ENCODE data around the gene FGF4. TPM values are rescaled to one million over a fixed set of nuclear protein-coding genes. Genes with fewer than 3 reads are reported as not detected.

FGF4 gene, protein sequence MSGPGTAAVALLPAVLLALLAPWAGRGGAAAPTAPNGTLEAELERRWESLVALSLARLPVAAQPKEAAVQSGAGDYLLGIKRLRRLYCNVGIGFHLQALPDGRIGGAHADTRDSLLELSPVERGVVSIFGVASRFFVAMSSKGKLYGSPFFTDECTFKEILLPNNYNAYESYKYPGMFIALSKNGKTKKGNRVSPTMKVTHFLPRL
- total RNA-seq (2014; rRNA removed; shearing (Covaris generic)) (not detected in 2 replicates), total RNA-seq (2022) (not detected in 2 replicates), Bru-seq, nascent RNA (not detected), BruChase-seq, experiment 1, labeled RNA remaining after a 6-hour chase (not detected), BruChase-seq, experiment 2, labeled RNA remaining after a 2-hour chase (not detected)
- long read RNA-seq = 0 reads

DNA sequence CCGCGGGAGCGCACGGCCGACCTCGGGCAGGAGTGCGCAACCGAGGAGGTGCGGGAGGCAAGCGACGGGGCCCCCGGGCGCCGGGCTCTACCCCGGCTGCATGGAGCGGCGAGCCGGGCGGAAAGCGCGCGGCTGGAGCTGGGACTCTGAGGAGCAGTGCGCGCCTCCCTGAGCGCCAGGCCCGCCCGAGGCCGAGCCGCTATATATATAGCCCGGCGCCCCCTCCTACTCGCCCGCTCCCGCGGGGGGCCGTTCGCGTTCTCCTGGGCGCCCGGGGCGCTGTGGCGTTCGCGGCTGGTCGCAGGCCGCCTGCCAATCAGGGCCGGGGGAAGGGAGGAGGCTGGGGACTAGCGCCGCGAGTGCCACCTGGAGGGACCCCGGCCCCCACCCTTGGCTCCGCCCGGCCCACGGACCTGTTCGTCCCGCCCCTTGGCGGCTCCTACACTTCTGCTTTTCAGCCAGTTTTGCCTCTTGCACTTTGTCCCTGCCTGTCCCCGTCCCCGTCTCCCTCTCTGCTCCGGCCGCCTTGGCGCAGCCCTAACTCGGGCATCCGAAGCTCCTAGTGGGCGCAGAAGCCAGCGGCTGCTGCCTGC, at the start of gene FGF4:
Gene FGF4, minus strand, starts transcription at position 179 of the 593 bp plus-strand sequence. CDS start 257 bp downstream, outside the sequence.
- H3K4me3 ChIP-seq (ENCODE audit: low read depth, low read length, poor library complexity, severe bottlenecking) = no peak within 1 kb of the TSS
- no peak within 1 kb of the TSS for H3K27ac ChIP-seq (ENCODE audit: low read depth, low read length, poor library complexity, severe bottlenecking)
- ChIA-PET CTCF (ENCODE audit: unreplicated experiment) (no interaction called here), POLR2A (no interaction called here)
- H2AFZ ChIP-seq (ENCODE audit: low read length) = no peak within 1 kb of the TSS
- no peaks in the 10 kb centered on the region for H3K79me2 ChIP-seq (ENCODE audit: insufficient read depth, low read depth, low read length)
- no TSS peak for BruUV-seq (replicated peaks)
- no peak for DNase-seq (ENCODE audit: low spot score)
- intact Hi-C loops (cut with micrococcal nuclease; ENCODE audit: unreplicated experiment) = no loop called here
- no peak within 1 kb of the TSS for H3K4me2 ChIP-seq (ENCODE audit: low read length)
- no peak for TF ChIP-seq EZH2phosphoT487 (IDR thresholded peaks at IDR 0.05; ENCODE audit: borderline replicate concordance, low read depth, low read length)
- TF ChIP-seq CTCF (conservative IDR thresholded peaks at IDR 0.05; ENCODE audit: low read length) = no peak
- H3K9me3 ChIP-seq (ENCODE audit: low read length) = no peaks in the 10 kb centered on the region
- no peaks in the 10 kb centered on the region for H3K36me3 ChIP-seq (ENCODE audit: insufficient read depth, low read length)
- H4K20me1 ChIP-seq (ENCODE audit: insufficient read depth, low read length) = no peaks in the 10 kb centered on the region
- H3K9me2 ChIP-seq (ENCODE audit: insufficient read depth, low read length) = no peaks in the 10 kb centered on the region
- H3K4me1 ChIP-seq (ENCODE audit: insufficient read depth, low read length, poor library complexity, severe bottlenecking) = no peaks in the 10 kb centered on the region

DNA sequence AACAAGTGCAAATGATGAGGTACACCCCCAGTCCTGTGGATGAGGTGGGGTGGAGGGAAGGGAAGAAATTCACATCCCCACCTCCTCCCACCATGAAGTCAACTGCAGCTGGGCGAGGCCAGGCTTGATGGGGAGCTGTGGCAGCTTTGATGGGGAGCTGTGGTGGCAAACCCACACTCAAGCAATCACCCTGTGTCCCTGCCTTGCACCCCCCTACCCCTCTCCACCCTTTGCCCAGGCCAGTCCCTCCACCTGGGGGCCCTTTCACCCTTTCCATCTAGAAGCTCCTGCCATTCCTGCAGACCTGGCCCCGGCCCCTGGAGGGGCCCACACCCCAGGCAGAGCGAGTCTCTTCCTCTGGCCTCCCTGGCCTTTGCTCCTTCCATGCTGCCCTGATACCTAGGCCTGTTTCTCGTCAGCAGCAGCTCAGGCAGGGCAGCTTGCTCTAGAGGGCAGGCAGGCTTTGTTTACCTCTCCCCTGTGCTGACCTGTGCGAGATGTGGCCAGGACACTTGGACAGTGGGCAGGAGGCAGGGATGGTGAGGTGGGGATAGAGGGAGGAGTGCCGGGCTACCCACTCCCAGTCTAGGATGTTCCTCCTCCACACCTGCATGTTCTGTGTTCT, 48.6 kb upstream of the FGF4 start:
- no peaks in the 10 kb centered on the region for H3K9me2 ChIP-seq (ENCODE audit: insufficient read depth, low read length)
- TF ChIP-seq EZH2phosphoT487 (IDR thresholded peaks at IDR 0.05; ENCODE audit: borderline replicate concordance, low read depth, low read length) = no peak
- TF ChIP-seq CTCF (conservative IDR thresholded peaks at IDR 0.05; ENCODE audit: low read length) = no peak
- no peaks in the 10 kb centered on the region for H3K4me1 ChIP-seq (ENCODE audit: insufficient read depth, low read length, poor library complexity, severe bottlenecking)
- no peaks in the 10 kb centered on the region for H3K9me3 ChIP-seq (ENCODE audit: low read length)
- H2AFZ ChIP-seq (ENCODE audit: low read length) = no peak overlapping the region
- ChIA-PET POLR2A (no interaction called here), CTCF (ENCODE audit: unreplicated experiment) (no interaction called here)
- no peaks in the 10 kb centered on the region for H3K36me3 ChIP-seq (ENCODE audit: insufficient read depth, low read length)
- no peak overlapping the region for H3K4me2 ChIP-seq (ENCODE audit: low read length)
- H4K20me1 ChIP-seq (ENCODE audit: insufficient read depth, low read length) = no peaks in the 10 kb centered on the region
- BruUV-seq (replicated peaks) = no TSS peak
- H3K27ac ChIP-seq (ENCODE audit: low read depth, low read length, poor library complexity, severe bottlenecking) = no peak overlapping the region
- H3K79me2 ChIP-seq (ENCODE audit: insufficient read depth, low read depth, low read length) = no peaks in the 10 kb centered on the region
- no peak for DNase-seq (ENCODE audit: low spot score)
- intact Hi-C loops (cut with micrococcal nuclease; ENCODE audit: unreplicated experiment) = no loop called here
- no peak overlapping the region for H3K4me3 ChIP-seq (ENCODE audit: low read depth, low read length, poor library complexity, severe bottlenecking)
